K562 (cell line): ENCODE measurements around the gene LRGUK. TPM values are rescaled to one million over a fixed set of nuclear protein-coding genes. Genes with fewer than 3 reads are reported as not detected.

Source experiments
- ARNT ChIP-seq, 2 experiments: fragments of 450-650 bp; IDR thresholded peaks; 2 replicates each; pipeline ENCODE4 v1.6.1; 2016; ENCODE audit warnings: mild to moderate bottlenecking in 1 of 2
- BCOR ChIP-seq: fragments of 450-650 bp; IDR thresholded peaks from 2 replicates; pipeline ENCODE4 v1.6.1; 2016
- C11orf30 ChIP-seq: fragments of 450-650 bp; IDR thresholded peaks from 2 replicates; pipeline ENCODE4 v1.6.1; 2016; ENCODE audit warnings: low read depth, mild to moderate bottlenecking
- DPF2 ChIP-seq: fragments of 450-650 bp; IDR thresholded peaks from 2 replicates; pipeline ENCODE4 v1.6.1; 2016
- EP300 ChIP-seq: IDR thresholded peaks from 2 replicates; pipeline ENCODE4 v1.6.1; 2012; ENCODE audit warnings: low read length, improper control_type of control experiment
- EP400 ChIP-seq: fragments of 450-650 bp; IDR thresholded peaks from 2 replicates; pipeline ENCODE4 v1.6.1; 2017; ENCODE audit warnings: antibody characterized with exemption, mild to moderate bottlenecking, moderate library complexity
- FOXK2 ChIP-seq, 2 experiments: fragments of 450-650 bp; IDR thresholded peaks in 1 of 2; conservative IDR thresholded peaks in 1 of 2; 2 replicates each; pipeline ENCODE4 v1.6.1; 2016; ENCODE audit warnings: low read depth in 2 of 2, mild to moderate bottlenecking in 1 of 2
- GATA2 ChIP-seq: sonication (generic); formaldehyde crosslinking; IDR thresholded peaks from 2 replicates; pipeline ENCODE4 v1.4.0; 2020; ENCODE audit warnings: mild to moderate bottlenecking, missing genetic modification reagents
- GTF2E2 ChIP-seq: fragments of 200-800 bp; sonication (Bioruptor generic); IDR thresholded peaks from 2 replicates; pipeline ENCODE4 v1.6.1; 2016; ENCODE audit warnings: missing genetic modification characterization, missing compliant biosample characterization
- HDAC6 ChIP-seq: IDR thresholded peaks from 2 replicates; pipeline ENCODE4 v1.6.1; 2012; ENCODE audit warnings: low read depth, mild to moderate bottlenecking, control low read depth, inconsistent platforms, low read length, moderate library complexity
- MAFF ChIP-seq: IDR thresholded peaks from 2 replicates; pipeline ENCODE4 v1.6.1; 2012; ENCODE audit warnings: low read length, improper control_type of control experiment
- MAFK ChIP-seq: IDR thresholded peaks from 2 replicates; pipeline ENCODE4 v1.6.1; 2011; ENCODE audit warnings: low read length, improper control_type of control experiment
- MTA2 ChIP-seq: fragments of 450-650 bp; IDR thresholded peaks from 2 replicates; pipeline ENCODE4 v1.6.1; 2016; ENCODE audit warnings: low read depth
- NFE2 ChIP-seq: IDR thresholded peaks from 2 replicates; pipeline ENCODE4 v1.6.1; 2014; ENCODE audit warnings: antibody characterized with exemption, low read depth
- SMAD4 ChIP-seq: fragments of 250-450 bp; sonication (Bioruptor Pico); conservative IDR thresholded peaks from 2 replicates; pipeline ENCODE4 v1.8.0; 2021; ENCODE audit warnings: inconsistent platforms, mild to moderate bottlenecking, moderate library complexity
- STAT5A ChIP-seq: IDR thresholded peaks from 2 replicates; pipeline ENCODE4 v1.6.1; 2012; ENCODE audit warnings: low read length, inconsistent platforms, borderline replicate concordance
- TBL1XR1 ChIP-seq, 2 experiments: IDR thresholded peaks; 2 replicates each; pipeline ENCODE4 v1.6.1; 2012; ENCODE audit warnings: improper control_type of control experiment in 2 of 2, low read length in 2 of 2, mild to moderate bottlenecking in 1 of 2
- ZBTB34 ChIP-seq: fragments of 250-450 bp; sonication (Bioruptor Pico); IDR thresholded peaks from 2 replicates; pipeline ENCODE4 v1.8.0; 2021; ENCODE audit warnings: mild to moderate bottlenecking, moderate library complexity
- ZNF644 ChIP-seq: fragments of 200-800 bp; sonication (Bioruptor generic); IDR thresholded peaks from 2 replicates; pipeline ENCODE4 v1.6.1; 2016; ENCODE audit warnings: low read depth, missing genetic modification characterization, missing compliant biosample characterization
- polyA plus RNA-seq, 8 experiments: library from polyadenylated mRNA; depleted of rRNA in 4 of 8; stranded (reverse) in 5 of 8; unstranded in 3 of 8; fragments of >200 nt; fragmentation: Nextera tagmentation in 2 of 8; fragmentation: Illumina TruSeq in 1 of 8; extraction: Ambion mirVana in 2 of 8; extraction: Trizol in 1 of 8; gene quantifications; 2 replicates each; pipeline versions ENCODE4 v1.2.1 to v1.2.3, GENCODE V29; 2011 to 2014; ENCODE audit warnings: inconsistent platforms in 1 of 8, missing spikeins in 1 of 8
- total RNA-seq, 7 experiments: library from RNA; depleted of rRNA in 6 of 7; stranded (reverse); fragments of >200 nt in 6 of 7; fragmentation: Illumina TruSeq in 2 of 7; extraction: Trizol in 2 of 7; gene quantifications; 2 replicates each; pipeline versions ENCODE4 v1.2.1 to v1.2.3, GENCODE V29; 2011 to 2021; ENCODE audit warnings: low replicate concordance in 1 of 7
- TF ChIP-seq, protein P1 (sequence below), 2 experiments: fragments of 150-350 bp in 1 of 2; IDR thresholded peaks; 2 replicates each; pipeline ENCODE4 v1.6.1; 2012 to 2016; ENCODE audit warnings: low read depth in 2 of 2, low read length in 2 of 2, mild to moderate bottlenecking in 1 of 2, moderate library complexity in 1 of 2
- TF ChIP-seq, protein P2 (sequence below): sonication (generic); formaldehyde crosslinking; IDR thresholded peaks from 2 replicates; pipeline ENCODE4 v1.4.0; 2020; ENCODE audit warnings: mild to moderate bottlenecking, missing genetic modification reagents
- TF ChIP-seq, protein P3 (sequence below): fragments of 450-650 bp; formaldehyde crosslinking; conservative IDR thresholded peaks from 2 replicates; pipeline ENCODE4 v1.4.0; 2022; ENCODE audit warnings: mild to moderate bottlenecking, missing genetic modification characterization

Gene LRGUK
- total and polyA plus RNA-seq, 9 of the 15 experiments (the other 6 are each of a cell fraction or from before 2014, with no cell fraction given): 0.04 to 0.33 (median 0.18) TPM

DNA sequence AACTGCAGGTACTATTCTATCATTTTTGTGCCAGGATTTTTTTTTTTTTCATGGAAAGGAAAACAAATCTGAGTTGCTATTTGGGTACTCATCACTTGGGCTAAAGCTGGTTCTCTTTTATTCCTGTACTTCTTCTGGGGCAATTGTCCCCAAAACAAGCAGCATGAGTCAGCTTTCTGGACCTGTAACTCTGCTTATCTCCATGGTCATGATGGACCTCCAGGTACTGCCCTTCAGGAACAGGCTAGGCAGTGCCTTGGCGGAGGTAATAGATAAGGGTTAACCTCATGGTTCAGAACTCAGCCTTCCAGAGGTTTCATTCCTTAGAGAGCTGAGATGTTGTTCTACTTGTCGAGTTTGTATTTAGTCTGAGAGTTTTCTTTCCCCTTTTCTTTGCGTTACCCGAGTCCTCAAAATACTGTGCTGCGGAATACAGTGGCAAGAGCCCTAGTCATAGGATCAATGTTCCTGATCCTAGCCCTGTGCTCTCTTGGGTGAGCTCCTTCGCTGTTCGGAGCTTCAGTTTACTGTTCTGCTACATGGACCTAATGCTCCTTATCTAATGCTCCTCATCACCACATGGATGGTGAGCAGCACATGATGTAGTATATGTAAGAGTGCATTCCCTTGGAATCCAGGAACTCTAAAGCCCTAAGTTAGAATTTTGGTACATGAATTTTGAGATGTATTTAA is 74.6 kb downstream of the LRGUK start (continued):
- no peak for TF ChIP-seq ZBTB34 (CRISPR knock-in tag)
- peak; percentile 76 for TF ChIP-seq STAT5A
- peak; percentile 94 for TF ChIP-seq C11orf30
- 0 out of 2 replicates have a peak, but pooled peaks have one; percentile 37 for TF ChIP-seq EP400
- TF ChIP-seq TBL1XR1 (IDR thresholded peaks at IDR 0.05; ENCODE audit: low read length in 2 of 2): peak in 1 of 2 experiments; percentile 75; a peak in 2 of 4 replicates
- peak; percentile 95 for TF ChIP-seq NFE2
- 0 out of 2 replicates have a peak, but pooled peaks have one; percentile 38 for TF ChIP-seq ZNF644 (tag)
- TF ChIP-seq DPF2: peak; percentile 96
- peak; percentile 40; the same call in 1 of the 2 replicates for TF ChIP-seq BCOR
- TF ChIP-seq ARNT (IDR thresholded peaks at IDR 0.05): peak; percentile 21 to 46; a peak in 1 of 4 replicates
- TF ChIP-seq GTF2E2 (tag): no peak
- peak; percentile 86 for TF ChIP-seq MAFF
- TF ChIP-seq, protein P1, sequence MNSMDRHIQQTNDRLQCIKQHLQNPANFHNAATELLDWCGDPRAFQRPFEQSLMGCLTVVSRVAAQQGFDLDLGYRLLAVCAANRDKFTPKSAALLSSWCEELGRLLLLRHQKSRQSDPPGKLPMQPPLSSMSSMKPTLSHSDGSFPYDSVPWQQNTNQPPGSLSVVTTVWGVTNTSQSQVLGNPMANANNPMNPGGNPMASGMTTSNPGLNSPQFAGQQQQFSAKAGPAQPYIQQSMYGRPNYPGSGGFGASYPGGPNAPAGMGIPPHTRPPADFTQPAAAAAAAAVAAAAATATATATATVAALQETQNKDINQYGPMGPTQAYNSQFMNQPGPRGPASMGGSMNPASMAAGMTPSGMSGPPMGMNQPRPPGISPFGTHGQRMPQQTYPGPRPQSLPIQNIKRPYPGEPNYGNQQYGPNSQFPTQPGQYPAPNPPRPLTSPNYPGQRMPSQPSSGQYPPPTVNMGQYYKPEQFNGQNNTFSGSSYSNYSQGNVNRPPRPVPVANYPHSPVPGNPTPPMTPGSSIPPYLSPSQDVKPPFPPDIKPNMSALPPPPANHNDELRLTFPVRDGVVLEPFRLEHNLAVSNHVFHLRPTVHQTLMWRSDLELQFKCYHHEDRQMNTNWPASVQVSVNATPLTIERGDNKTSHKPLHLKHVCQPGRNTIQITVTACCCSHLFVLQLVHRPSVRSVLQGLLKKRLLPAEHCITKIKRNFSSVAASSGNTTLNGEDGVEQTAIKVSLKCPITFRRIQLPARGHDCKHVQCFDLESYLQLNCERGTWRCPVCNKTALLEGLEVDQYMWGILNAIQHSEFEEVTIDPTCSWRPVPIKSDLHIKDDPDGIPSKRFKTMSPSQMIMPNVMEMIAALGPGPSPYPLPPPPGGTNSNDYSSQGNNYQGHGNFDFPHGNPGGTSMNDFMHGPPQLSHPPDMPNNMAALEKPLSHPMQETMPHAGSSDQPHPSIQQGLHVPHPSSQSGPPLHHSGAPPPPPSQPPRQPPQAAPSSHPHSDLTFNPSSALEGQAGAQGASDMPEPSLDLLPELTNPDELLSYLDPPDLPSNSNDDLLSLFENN (IDR thresholded peaks at IDR 0.05; ENCODE audit: low read depth in 2 of 2, low read length in 2 of 2): peak in 1 of 2 experiments; percentile 62; a peak in 1 of 4 replicates
- TF ChIP-seq, protein P2, sequence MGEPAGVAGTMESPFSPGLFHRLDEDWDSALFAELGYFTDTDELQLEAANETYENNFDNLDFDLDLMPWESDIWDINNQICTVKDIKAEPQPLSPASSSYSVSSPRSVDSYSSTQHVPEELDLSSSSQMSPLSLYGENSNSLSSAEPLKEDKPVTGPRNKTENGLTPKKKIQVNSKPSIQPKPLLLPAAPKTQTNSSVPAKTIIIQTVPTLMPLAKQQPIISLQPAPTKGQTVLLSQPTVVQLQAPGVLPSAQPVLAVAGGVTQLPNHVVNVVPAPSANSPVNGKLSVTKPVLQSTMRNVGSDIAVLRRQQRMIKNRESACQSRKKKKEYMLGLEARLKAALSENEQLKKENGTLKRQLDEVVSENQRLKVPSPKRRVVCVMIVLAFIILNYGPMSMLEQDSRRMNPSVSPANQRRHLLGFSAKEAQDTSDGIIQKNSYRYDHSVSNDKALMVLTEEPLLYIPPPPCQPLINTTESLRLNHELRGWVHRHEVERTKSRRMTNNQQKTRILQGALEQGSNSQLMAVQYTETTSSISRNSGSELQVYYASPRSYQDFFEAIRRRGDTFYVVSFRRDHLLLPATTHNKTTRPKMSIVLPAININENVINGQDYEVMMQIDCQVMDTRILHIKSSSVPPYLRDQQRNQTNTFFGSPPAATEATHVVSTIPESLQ (CRISPR knock-in tag): peak; percentile 83; the same call in 1 of the 2 replicates
- peak; percentile 88 for TF ChIP-seq EP300
- TF ChIP-seq HDAC6: no peak
- no peak for TF ChIP-seq FOXK2 (conservative IDR thresholded peaks at IDR 0.05 in 1 of 2, IDR thresholded peaks at IDR 0.05 in 1 of 2; ENCODE audit: low read depth in 2 of 2)
- TF ChIP-seq MAFK: peak; percentile 79
- TF ChIP-seq, protein P3, sequence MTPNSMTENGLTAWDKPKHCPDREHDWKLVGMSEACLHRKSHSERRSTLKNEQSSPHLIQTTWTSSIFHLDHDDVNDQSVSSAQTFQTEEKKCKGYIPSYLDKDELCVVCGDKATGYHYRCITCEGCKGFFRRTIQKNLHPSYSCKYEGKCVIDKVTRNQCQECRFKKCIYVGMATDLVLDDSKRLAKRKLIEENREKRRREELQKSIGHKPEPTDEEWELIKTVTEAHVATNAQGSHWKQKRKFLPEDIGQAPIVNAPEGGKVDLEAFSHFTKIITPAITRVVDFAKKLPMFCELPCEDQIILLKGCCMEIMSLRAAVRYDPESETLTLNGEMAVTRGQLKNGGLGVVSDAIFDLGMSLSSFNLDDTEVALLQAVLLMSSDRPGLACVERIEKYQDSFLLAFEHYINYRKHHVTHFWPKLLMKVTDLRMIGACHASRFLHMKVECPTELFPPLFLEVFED (CRISPR knock-in tag): no peak
- TF ChIP-seq GATA2 (CRISPR knock-in tag): peak; percentile 76
- TF ChIP-seq SMAD4 (CRISPR knock-in tag): peak; percentile 31; the same call in 1 of the 2 replicates
- peak; percentile 71 for TF ChIP-seq MTA2
